Esophagus muscularis mucosa (tissue), 3 donors: Measurements from ENCODE around the gene ARL4C.

Experiments used
- CTCF ChIP-seq, 3 experiments: fragments of 200-600 bp in 2 of 3; fragments of 450-650 bp in 1 of 3; sonication (generic) in 2 of 3; IDR thresholded peaks; one replicate each; pipeline ENCODE4 v1.5.1; 2017 to 2019; ENCODE audit warnings: antibody characterized with exemption in 3 of 3, mild to moderate bottlenecking in 2 of 3, moderate library complexity in 1 of 3
- POLR2A ChIP-seq: fragments of 450-650 bp; IDR thresholded peaks from one replicate; pipeline ENCODE4 v1.6.1; 2017; ENCODE audit warnings: antibody characterized with exemption, moderate library complexity, mild to moderate bottlenecking, low read depth

- TF ChIP-seq CTCF (IDR thresholded peaks at IDR 0.05) (no peak), POLR2A (no peak)
Observed at GRCh38 chr2:234536178-234536965, 39.5 kb upstream of the ARL4C start.
